ENCODE results near the gene STAB1.

Gene STAB1

GRCh38 chr3:52494886-52495495 lies at the start of gene STAB1:
Gene STAB1, plus strand, starts transcription at chr3:52495338. Its CDS starts 76 bp downstream, at chr3:52495414.
- no peak within 1 kb of the TSS for H3K27ac ChIP-seq (ENCODE audit: low read length)
- H3K9me3 ChIP-seq (ENCODE audit: control insufficient read depth, low read depth, low read length): no peaks in the 10 kb centered on the region
- H3K4me3 ChIP-seq (ENCODE audit: low read length): no peak within 1 kb of the TSS
- no peaks in the 10 kb centered on the region for H3K27me3 ChIP-seq (ENCODE audit: control insufficient read depth, insufficient read depth, low read length)
- H3K36me3 ChIP-seq (ENCODE audit: control insufficient read depth, low read depth, low read length): peaks cover 25% of the 10 kb centered on the region
- no peaks in the 10 kb centered on the region for H3K4me1 ChIP-seq (ENCODE audit: control insufficient read depth, low read depth, low read length)
- H3K9ac ChIP-seq (ENCODE audit: low read length): no peak within 1 kb of the TSS

- Histone ChIP-seq H3K27me3 (ENCODE audit: control insufficient read depth, insufficient read depth, low read length) (no peaks in the 10 kb centered on the region), H3K9me3 (ENCODE audit: control insufficient read depth, low read depth, low read length) (no peaks in the 10 kb centered on the region), H3K27ac (ENCODE audit: low read length) (no peak overlapping the region), H3K4me1 (ENCODE audit: control insufficient read depth, low read depth, low read length) (no peaks in the 10 kb centered on the region), H3K4me3 (ENCODE audit: low read length) (no peak overlapping the region), H3K9ac (ENCODE audit: low read length) (no peak overlapping the region), H3K36me3 (ENCODE audit: control insufficient read depth, low read depth, low read length) (no peaks in the 10 kb centered on the region)
Observed at GRCh38 chr3:52446042-52446441, 49.1 kb upstream of the STAB1 start.

- Histone ChIP-seq H3K27ac (ENCODE audit: low read length) (no peak overlapping the region), H3K4me3 (ENCODE audit: low read length) (no peak overlapping the region), H3K36me3 (ENCODE audit: control insufficient read depth, low read depth, low read length) (no peaks in the 10 kb centered on the region), H3K27me3 (ENCODE audit: control insufficient read depth, insufficient read depth, low read length) (no peaks in the 10 kb centered on the region), H3K4me1 (ENCODE audit: control insufficient read depth, low read depth, low read length) (no peaks in the 10 kb centered on the region), H3K9ac (ENCODE audit: low read length) (no peak overlapping the region), H3K9me3 (ENCODE audit: control insufficient read depth, low read depth, low read length) (no peaks in the 10 kb centered on the region)
Observed at GRCh38 chr3:52446631-52447511, 48.3 kb upstream of the STAB1 start.

GRCh38 chr3:52447512-52448355 lies 47.4 kb upstream of the STAB1 start:
- H3K4me1 ChIP-seq (ENCODE audit: control insufficient read depth, low read depth, low read length): no peaks in the 10 kb centered on the region

GRCh38 chr3:52450489-52451236 lies 44.5 kb upstream of the STAB1 start:
- Histone ChIP-seq H3K4me1 (ENCODE audit: control insufficient read depth, low read depth, low read length) (peaks cover 8% of the 10 kb centered on the region), H3K9ac (ENCODE audit: low read length) (no peak overlapping the region), H3K27ac (ENCODE audit: low read length) (no peak overlapping the region), H3K4me3 (ENCODE audit: low read length) (no peak overlapping the region), H3K9me3 (ENCODE audit: control insufficient read depth, low read depth, low read length) (no peaks in the 10 kb centered on the region), H3K36me3 (ENCODE audit: control insufficient read depth, low read depth, low read length) (no peaks in the 10 kb centered on the region), H3K27me3 (ENCODE audit: control insufficient read depth, insufficient read depth, low read length) (no peaks in the 10 kb centered on the region)

More at GRCh38 chr3:52447512-52448355, 47.4 kb upstream of the STAB1 start:
- H3K4me3 ChIP-seq (ENCODE audit: low read length): no peak overlapping the region
- H3K36me3 ChIP-seq (ENCODE audit: control insufficient read depth, low read depth, low read length): no peaks in the 10 kb centered on the region
- H3K9ac ChIP-seq (ENCODE audit: low read length): no peak overlapping the region
- H3K27me3 ChIP-seq (ENCODE audit: control insufficient read depth, insufficient read depth, low read length): no peaks in the 10 kb centered on the region
- no peak overlapping the region for H3K27ac ChIP-seq (ENCODE audit: low read length)
- no peaks in the 10 kb centered on the region for H3K9me3 ChIP-seq (ENCODE audit: control insufficient read depth, low read depth, low read length)

- Histone ChIP-seq H3K4me1 (ENCODE audit: control insufficient read depth, low read depth, low read length) (peaks cover 8% of the 10 kb centered on the region), H3K27ac (ENCODE audit: low read length) (no peak overlapping the region), H3K4me3 (ENCODE audit: low read length) (no peak overlapping the region), H3K27me3 (ENCODE audit: control insufficient read depth, insufficient read depth, low read length) (no peaks in the 10 kb centered on the region), H3K9ac (ENCODE audit: low read length) (no peak overlapping the region), H3K9me3 (ENCODE audit: control insufficient read depth, low read depth, low read length) (no peaks in the 10 kb centered on the region), H3K36me3 (ENCODE audit: control insufficient read depth, low read depth, low read length) (no peaks in the 10 kb centered on the region)
Observed at GRCh38 chr3:52451237-52452083, 43.7 kb upstream of the STAB1 start.

GRCh38 chr3:52452126-52452525 lies 43.0 kb upstream of the STAB1 start:
- no peak overlapping the region for H3K4me3 ChIP-seq (ENCODE audit: low read length)
- H3K27me3 ChIP-seq (ENCODE audit: control insufficient read depth, insufficient read depth, low read length): no peaks in the 10 kb centered on the region
- H3K4me1 ChIP-seq (ENCODE audit: control insufficient read depth, low read depth, low read length): peaks cover 8% of the 10 kb centered on the region
- no peaks in the 10 kb centered on the region for H3K36me3 ChIP-seq (ENCODE audit: control insufficient read depth, low read depth, low read length)
- no peak overlapping the region for H3K27ac ChIP-seq (ENCODE audit: low read length)
- no peaks in the 10 kb centered on the region for H3K9me3 ChIP-seq (ENCODE audit: control insufficient read depth, low read depth, low read length)
- no peak overlapping the region for H3K9ac ChIP-seq (ENCODE audit: low read length)

GRCh38 chr3:52452570-52453221 lies 42.4 kb upstream of the STAB1 start:
- Histone ChIP-seq H3K9ac (ENCODE audit: low read length) (no peak overlapping the region), H3K4me3 (ENCODE audit: low read length) (no peak overlapping the region), H3K9me3 (ENCODE audit: control insufficient read depth, low read depth, low read length) (no peaks in the 10 kb centered on the region), H3K27ac (ENCODE audit: low read length) (no peak overlapping the region), H3K27me3 (ENCODE audit: control insufficient read depth, insufficient read depth, low read length) (no peaks in the 10 kb centered on the region), H3K36me3 (ENCODE audit: control insufficient read depth, low read depth, low read length) (peaks cover 2% of the 10 kb centered on the region), H3K4me1 (ENCODE audit: control insufficient read depth, low read depth, low read length) (peaks cover 8% of the 10 kb centered on the region)

GRCh38 chr3:52453496-52454249 lies 41.5 kb upstream of the STAB1 start, which contains the start of gene TNNC1:
Gene TNNC1, minus strand, starts transcription at chr3:52454041. Its CDS starts 26 bp downstream, at chr3:52454015.
- Histone ChIP-seq H3K27ac (ENCODE audit: low read length) (no peak within 1 kb of the TSS), H3K9me3 (ENCODE audit: control insufficient read depth, low read depth, low read length) (no peaks in the 10 kb centered on the region), H3K4me3 (ENCODE audit: low read length) (peak within 1 kb of the TSS; percentile 87)

More at GRCh38 chr3:52453496-52454249, 41.5 kb upstream of the STAB1 start, which contains the start of gene TNNC1:
- H3K27me3 ChIP-seq (ENCODE audit: control insufficient read depth, insufficient read depth, low read length): no peaks in the 10 kb centered on the region
- H3K9ac ChIP-seq (ENCODE audit: low read length): no peak within 1 kb of the TSS
- peaks cover 8% of the 10 kb centered on the region for H3K4me1 ChIP-seq (ENCODE audit: control insufficient read depth, low read depth, low read length)
- peaks cover 12% of the 10 kb centered on the region for H3K36me3 ChIP-seq (ENCODE audit: control insufficient read depth, low read depth, low read length)

All from iPS-18a (cell line).